ENCODE data around the gene ARHGAP26.

The ARHGAP26 gene

GRCh38 chr5:142931896-142932686 lies 161.9 kb downstream of the ARHGAP26 start:
- TF ChIP-seq CTCF (IDR thresholded peaks at IDR 0.05) = no peak

GRCh38 chr5:142934051-142934762 lies 164.0 kb downstream of the ARHGAP26 start:
- TF ChIP-seq CTCF (IDR thresholded peaks at IDR 0.05) = no peak

GRCh38 chr5:142935014-142935413 lies 164.8 kb downstream of the ARHGAP26 start:
- TF ChIP-seq CTCF (IDR thresholded peaks at IDR 0.05) = no peak

- no peak for TF ChIP-seq CTCF (IDR thresholded peaks at IDR 0.05)
These were observed 167.2 kb downstream of the ARHGAP26 start for GRCh38 chr5:142937374-142937773.

- TF ChIP-seq CTCF (IDR thresholded peaks at IDR 0.05) = no peak
These were observed 168.2 kb downstream of the ARHGAP26 start for GRCh38 chr5:142938266-142938880.

- no peak for TF ChIP-seq CTCF (IDR thresholded peaks at IDR 0.05)
These were observed 168.8 kb downstream of the ARHGAP26 start for GRCh38 chr5:142939006-142939405.

- TF ChIP-seq CTCF (IDR thresholded peaks at IDR 0.05) = no peak
These were observed 169.7 kb downstream of the ARHGAP26 start for GRCh38 chr5:142939884-142940283.
